WI38 (cell line): ENCODE results near the gene CALML3.

Experiments
- H3K4me3 ChIP-seq: 2 replicates; pipeline ENCODE4 v1.5.1; 2011; ENCODE audit warnings: low read depth, mild to moderate bottlenecking, control low read depth, low read length
- CTCF ChIP-seq: IDR thresholded peaks from 2 replicates; pipeline ENCODE4 v1.5.1; 2012; ENCODE audit warnings: low read depth, mild to moderate bottlenecking, control low read depth, low read length

CALML3 gene

GRCh38 chr10:5514226-5514850, 10.4 kb upstream of the CALML3 start:
- H3K4me3 ChIP-seq: no peak overlapping the region
- no peak for TF ChIP-seq CTCF

DNA sequence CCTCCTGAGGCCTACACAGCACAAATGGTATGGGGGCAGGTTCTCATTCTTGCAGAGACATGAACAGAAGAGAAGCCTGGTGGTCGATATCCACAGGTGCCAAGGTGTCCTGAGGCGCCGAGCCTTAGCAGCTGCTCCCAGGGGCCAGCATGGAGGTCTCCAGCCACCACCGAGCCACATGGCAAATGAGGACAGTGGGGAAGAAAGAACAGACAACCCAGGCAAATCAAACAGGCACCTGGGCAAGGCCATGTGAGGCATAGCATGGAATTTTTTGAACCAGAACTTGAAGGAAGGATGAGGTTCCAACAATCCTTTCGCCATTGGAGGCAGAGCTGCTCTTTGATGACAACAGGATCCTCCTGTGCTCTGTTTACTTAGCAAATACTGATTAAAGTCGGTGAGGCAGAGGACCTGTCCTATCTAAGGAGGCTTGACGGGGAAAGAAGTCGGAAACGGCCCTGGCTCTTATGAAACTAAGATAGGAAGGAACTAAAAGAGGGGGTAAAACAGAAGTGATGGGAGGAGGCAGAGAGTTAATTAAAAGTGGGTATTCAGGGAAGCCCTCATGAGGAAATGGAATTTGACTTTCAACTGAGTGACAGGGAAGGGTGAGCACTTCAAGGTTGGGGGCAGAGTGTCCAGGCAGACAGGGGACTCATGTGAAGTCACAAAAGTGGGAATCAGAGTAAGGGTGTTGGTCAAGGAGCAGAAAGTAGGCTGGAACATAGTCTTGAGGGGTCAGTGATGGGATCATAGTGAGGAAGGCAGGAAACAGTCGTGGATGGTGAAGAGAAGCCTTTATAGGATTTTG, 8.6 kb upstream of the CALML3 start:
- no peak overlapping the region for H3K4me3 ChIP-seq
- no peak for TF ChIP-seq CTCF

DNA sequence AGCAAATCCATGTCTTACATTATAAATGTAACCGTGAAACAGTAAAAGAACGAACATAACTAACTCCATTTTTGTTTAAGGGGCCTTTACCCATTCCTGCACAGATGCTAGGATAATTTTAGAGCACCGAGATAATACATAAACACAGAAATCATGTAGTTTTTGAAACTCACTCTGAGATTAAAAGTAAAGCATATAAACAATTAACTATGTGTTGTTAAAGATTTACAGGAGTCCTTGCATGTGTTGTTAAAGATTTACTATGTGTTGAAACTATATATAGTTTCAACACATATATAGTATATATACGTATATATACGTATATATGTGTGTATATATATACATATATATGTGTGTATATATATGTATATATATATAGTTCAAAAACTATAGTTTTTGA, 7.2 kb upstream of the CALML3 start:
- no peak for TF ChIP-seq CTCF

GRCh38 chr10:5518143-5518542, 6.6 kb upstream of the CALML3 start:
- no peak overlapping the region for H3K4me3 ChIP-seq
- no peak for TF ChIP-seq CTCF

More for the DNA sequence above, 7.2 kb upstream of the CALML3 start:
- H3K4me3 ChIP-seq: no peak overlapping the region

GRCh38 chr10:5519054-5519453, 5.7 kb upstream of the CALML3 start:
- no peak overlapping the region for H3K4me3 ChIP-seq
- TF ChIP-seq CTCF: no peak

DNA sequence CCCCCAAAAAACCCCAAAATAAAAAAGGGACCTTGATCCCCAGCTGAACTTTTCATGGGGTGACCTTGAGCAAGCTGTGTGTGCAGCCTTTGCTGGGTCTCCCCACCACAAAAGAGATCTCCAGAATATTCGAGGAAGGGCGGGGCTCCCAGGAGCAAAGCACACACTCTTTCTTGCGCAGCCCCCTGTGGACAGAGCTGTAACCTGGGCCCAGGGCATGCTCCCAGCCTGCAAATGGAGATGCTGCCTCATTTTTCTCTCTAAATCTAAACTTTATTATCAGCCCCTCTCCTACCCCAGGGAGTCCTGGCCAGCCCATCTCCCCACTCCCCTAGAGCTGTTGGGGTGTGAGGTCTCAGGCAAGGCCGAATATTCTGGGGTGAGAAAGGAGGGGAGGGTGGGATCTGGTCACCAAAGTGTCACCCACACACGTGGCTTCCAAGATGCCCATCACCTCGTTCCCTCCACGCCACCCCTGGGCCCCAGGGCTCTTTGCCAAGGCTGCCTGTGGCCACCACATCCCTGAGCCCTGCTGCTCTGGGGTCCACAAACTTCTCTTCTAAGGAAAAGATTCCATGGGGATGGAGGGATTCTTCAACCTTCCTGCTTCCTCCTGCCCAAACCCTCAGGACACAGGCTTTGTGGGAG, 1.7 kb upstream of the CALML3 start:
- no peak overlapping the region for H3K4me3 ChIP-seq
- TF ChIP-seq CTCF: no peak
